Measurements from ENCODE around the gene VSIG2.

DNA sequence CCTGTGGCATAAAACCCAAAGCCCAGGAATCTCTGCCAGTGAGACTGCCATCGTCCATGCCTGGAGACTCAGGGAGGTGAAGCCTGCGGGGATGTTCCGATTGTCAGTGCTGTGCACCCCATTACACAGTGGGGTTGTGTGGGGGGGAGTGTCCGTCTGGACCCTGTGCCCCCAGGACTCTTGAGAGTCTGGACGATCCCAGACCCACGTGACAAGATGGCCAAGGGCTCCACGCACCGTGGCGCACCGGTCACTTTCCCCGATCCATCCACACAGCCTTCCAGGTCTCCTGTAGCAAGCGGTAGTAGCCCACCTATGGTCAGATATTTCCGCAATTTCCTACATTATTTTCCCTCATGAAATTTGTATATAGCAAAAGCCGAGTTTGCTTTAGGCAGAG is 33.3 kb downstream of the VSIG2 start:
- TF ChIP-seq ZFP3 (CRISPR knock-in tag; IDR thresholded peaks at IDR 0.05) (no peak), TOX (CRISPR knock-in tag; IDR thresholded peaks at IDR 0.05; ENCODE audit: borderline replicate concordance) (no peak)
- TF ChIP-seq, protein P1, sequence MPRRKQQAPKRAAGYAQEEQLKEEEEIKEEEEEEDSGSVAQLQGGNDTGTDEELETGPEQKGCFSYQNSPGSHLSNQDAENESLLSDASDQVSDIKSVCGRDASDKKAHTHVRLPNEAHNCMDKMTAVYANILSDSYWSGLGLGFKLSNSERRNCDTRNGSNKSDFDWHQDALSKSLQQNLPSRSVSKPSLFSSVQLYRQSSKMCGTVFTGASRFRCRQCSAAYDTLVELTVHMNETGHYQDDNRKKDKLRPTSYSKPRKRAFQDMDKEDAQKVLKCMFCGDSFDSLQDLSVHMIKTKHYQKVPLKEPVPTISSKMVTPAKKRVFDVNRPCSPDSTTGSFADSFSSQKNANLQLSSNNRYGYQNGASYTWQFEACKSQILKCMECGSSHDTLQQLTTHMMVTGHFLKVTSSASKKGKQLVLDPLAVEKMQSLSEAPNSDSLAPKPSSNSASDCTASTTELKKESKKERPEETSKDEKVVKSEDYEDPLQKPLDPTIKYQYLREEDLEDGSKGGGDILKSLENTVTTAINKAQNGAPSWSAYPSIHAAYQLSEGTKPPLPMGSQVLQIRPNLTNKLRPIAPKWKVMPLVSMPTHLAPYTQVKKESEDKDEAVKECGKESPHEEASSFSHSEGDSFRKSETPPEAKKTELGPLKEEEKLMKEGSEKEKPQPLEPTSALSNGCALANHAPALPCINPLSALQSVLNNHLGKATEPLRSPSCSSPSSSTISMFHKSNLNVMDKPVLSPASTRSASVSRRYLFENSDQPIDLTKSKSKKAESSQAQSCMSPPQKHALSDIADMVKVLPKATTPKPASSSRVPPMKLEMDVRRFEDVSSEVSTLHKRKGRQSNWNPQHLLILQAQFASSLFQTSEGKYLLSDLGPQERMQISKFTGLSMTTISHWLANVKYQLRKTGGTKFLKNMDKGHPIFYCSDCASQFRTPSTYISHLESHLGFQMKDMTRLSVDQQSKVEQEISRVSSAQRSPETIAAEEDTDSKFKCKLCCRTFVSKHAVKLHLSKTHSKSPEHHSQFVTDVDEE (CRISPR knock-in tag; IDR thresholded peaks at IDR 0.05): no peak
